Suprapubic skin (tissue), 3 donors: ENCODE measurements around the gene ERICH2.

Experiments
- EP300 ChIP-seq: sonication (generic); formaldehyde crosslinking; IDR thresholded peaks from one replicate; pipeline ENCODE4 v1.6.1; 2017; ENCODE audit warnings: antibody characterized with exemption
- TF ChIP-seq, protein P1 (sequence below), 2 donors: fragments of 200-600 bp in 1 of 2; fragments of 450-650 bp in 1 of 2; sonication (generic) in 1 of 2; IDR thresholded peaks; one replicate each; pipeline ENCODE4 v1.5.1; 2016 to 2019; ENCODE audit warnings: antibody characterized with exemption in 2 of 2, mild to moderate bottlenecking in 1 of 2, moderate library complexity in 1 of 2

- TF ChIP-seq, protein P1, sequence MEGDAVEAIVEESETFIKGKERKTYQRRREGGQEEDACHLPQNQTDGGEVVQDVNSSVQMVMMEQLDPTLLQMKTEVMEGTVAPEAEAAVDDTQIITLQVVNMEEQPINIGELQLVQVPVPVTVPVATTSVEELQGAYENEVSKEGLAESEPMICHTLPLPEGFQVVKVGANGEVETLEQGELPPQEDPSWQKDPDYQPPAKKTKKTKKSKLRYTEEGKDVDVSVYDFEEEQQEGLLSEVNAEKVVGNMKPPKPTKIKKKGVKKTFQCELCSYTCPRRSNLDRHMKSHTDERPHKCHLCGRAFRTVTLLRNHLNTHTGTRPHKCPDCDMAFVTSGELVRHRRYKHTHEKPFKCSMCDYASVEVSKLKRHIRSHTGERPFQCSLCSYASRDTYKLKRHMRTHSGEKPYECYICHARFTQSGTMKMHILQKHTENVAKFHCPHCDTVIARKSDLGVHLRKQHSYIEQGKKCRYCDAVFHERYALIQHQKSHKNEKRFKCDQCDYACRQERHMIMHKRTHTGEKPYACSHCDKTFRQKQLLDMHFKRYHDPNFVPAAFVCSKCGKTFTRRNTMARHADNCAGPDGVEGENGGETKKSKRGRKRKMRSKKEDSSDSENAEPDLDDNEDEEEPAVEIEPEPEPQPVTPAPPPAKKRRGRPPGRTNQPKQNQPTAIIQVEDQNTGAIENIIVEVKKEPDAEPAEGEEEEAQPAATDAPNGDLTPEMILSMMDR (IDR thresholded peaks at IDR 0.05): no peak
- no peak for TF ChIP-seq EP300
Measured at GRCh38 chr2:170778900-170779299, 8.7 kb downstream of the ERICH2 start.
